Lower lobe of right lung (tissue), 2 donors: ENCODE results near the gene RHOBTB3. TPM values are rescaled to one million over a fixed set of nuclear protein-coding genes. Genes with fewer than 3 reads are reported as not detected.
A peak's percentile ranks its signal among the peaks of the same experiment; 100 is the strongest.
"Not testable (repeated sequence)": the region's sequence is repeated elsewhere in the genome, so short reads cannot be mapped to it uniquely, and the experiment has no call there.

Experiments
- ATAC-seq, 2 donors: fragments of 200-7000 bp; cut with Tn5 transposase; one replicate each; pipeline ENCODE4 v1.9.1; 2020 to 2022; ENCODE audit warnings: mild to moderate bottlenecking in 2 of 2, moderate library complexity in 2 of 2
- DNase-seq: peaks from one replicate; pipeline ENCODE4 v3.0.0-alpha.2; 2020
- H3K27ac ChIP-seq: fragments of 200-600 bp; one replicate; pipeline ENCODE4 v1.8.0; 2022
- H3K27me3 ChIP-seq: fragments of 200-600 bp; one replicate; pipeline ENCODE4 v1.8.0; 2022; ENCODE audit warnings: low read depth
- H3K36me3 ChIP-seq: fragments of 200-600 bp; one replicate; pipeline ENCODE4 v1.8.0; 2022; ENCODE audit warnings: mild to moderate bottlenecking
- H3K4me1 ChIP-seq: fragments of 200-600 bp; one replicate; pipeline ENCODE4 v1.8.0; 2022
- H3K4me3 ChIP-seq: fragments of 200-600 bp; one replicate; pipeline ENCODE4 v1.8.0; 2022; ENCODE audit warnings: mild to moderate bottlenecking
- H3K9me3 ChIP-seq: fragments of 200-600 bp; one replicate; pipeline ENCODE4 v1.8.0; 2022
- CTCF ChIP-seq: fragments of 200-600 bp; IDR thresholded peaks from one replicate; pipeline ENCODE4 v1.8.0; 2022; ENCODE audit warnings: antibody characterized with exemption, mild to moderate bottlenecking
- intact Hi-C: fragments of 100-400 bp; cut with DNase I; formaldehyde crosslinking; loops from one replicate; pipeline ENCODE4 v1.11.0; 2022
- total RNA-seq: library from RNA; stranded (reverse); fragmentation: NEBNext Ultra II Directional; extraction: Animal tissue kit (Norgen Biotek cat#: 25700); gene quantifications from one replicate; pipeline ENCODE4 v1.2.1, GENCODE V29; 2021
- donor health status: DM: no; HTN: yes; CAD: no; lungs with severe emphysema.

RHOBTB3 gene
- total RNA-seq, 1 donor from 2014 or later: 51.7 TPM

GRCh38 chr5:95712347-95712958 is 18.7 kb upstream of the RHOBTB3 start:
- peak; percentile 72 to 93 for ATAC-seq

GRCh38 chr5:95713246-95713645 is 17.9 kb upstream of the RHOBTB3 start:
- H3K9me3 ChIP-seq, H3K4me1 ChIP-seq, H3K27me3 ChIP-seq, H3K27ac ChIP-seq, H3K36me3 ChIP-seq, ATAC-seq, H3K4me3 ChIP-seq, DNase-seq, intact Hi-C loops: not testable (repeated sequence)

More at GRCh38 chr5:95712347-95712958, 18.7 kb upstream of the RHOBTB3 start:
- no peak overlapping the region for H3K4me3 ChIP-seq
- H3K36me3 ChIP-seq: no peaks in the 10 kb centered on the region
- no peaks in the 10 kb centered on the region for H3K4me1 ChIP-seq
- TF ChIP-seq CTCF: no peak
- no peak for DNase-seq
- no peaks in the 10 kb centered on the region for H3K27me3 ChIP-seq
- intact Hi-C loops: no loop called here
- H3K9me3 ChIP-seq: no peaks in the 10 kb centered on the region
- no peak overlapping the region for H3K27ac ChIP-seq

GRCh38 chr5:95713960-95714710 is 17.0 kb upstream of the RHOBTB3 start:
- no peaks in the 10 kb centered on the region for H3K4me1 ChIP-seq
- H3K4me3 ChIP-seq: no peak overlapping the region
- H3K27me3 ChIP-seq: no peaks in the 10 kb centered on the region
- no peak for DNase-seq
- no peak overlapping the region for H3K27ac ChIP-seq
- no peaks in the 10 kb centered on the region for H3K9me3 ChIP-seq
- TF ChIP-seq CTCF: no peak
- no peaks in the 10 kb centered on the region for H3K36me3 ChIP-seq
- intact Hi-C loops: no loop called here
- ATAC-seq: no peak

GRCh38 chr5:95715799-95716461 is 15.2 kb upstream of the RHOBTB3 start:
- H3K27me3 ChIP-seq: no peaks in the 10 kb centered on the region
- H3K36me3 ChIP-seq: no peaks in the 10 kb centered on the region
- H3K4me3 ChIP-seq: no peak overlapping the region
- ATAC-seq (no peak), DNase-seq (no peak)
- no peak for TF ChIP-seq CTCF
- no peaks in the 10 kb centered on the region for H3K9me3 ChIP-seq
- H3K27ac ChIP-seq: no peak overlapping the region
- H3K4me1 ChIP-seq: no peaks in the 10 kb centered on the region
- intact Hi-C loops: no loop called here

GRCh38 chr5:95717439-95717838 is 13.7 kb upstream of the RHOBTB3 start:
- H3K4me3 ChIP-seq: no peak overlapping the region
- no peak overlapping the region for H3K27ac ChIP-seq
- no peaks in the 10 kb centered on the region for H3K36me3 ChIP-seq
- ATAC-seq (no peak), DNase-seq (no peak)
- H3K4me1 ChIP-seq: no peaks in the 10 kb centered on the region
- H3K27me3 ChIP-seq: no peaks in the 10 kb centered on the region
- TF ChIP-seq CTCF: no peak
- intact Hi-C loops: no loop called here
- H3K9me3 ChIP-seq: no peaks in the 10 kb centered on the region

GRCh38 chr5:95718203-95718602 is 12.9 kb upstream of the RHOBTB3 start:
- Histone ChIP-seq H3K9me3 (no peaks in the 10 kb centered on the region), H3K27me3 (no peaks in the 10 kb centered on the region), H3K4me3 (no peak overlapping the region), H3K36me3 (no peaks in the 10 kb centered on the region), H3K27ac (no peak overlapping the region), H3K4me1 (no peaks in the 10 kb centered on the region)
- intact Hi-C loops: no loop called here
- DNase-seq: no peak
- TF ChIP-seq CTCF: no peak
- peak in 1 of 2 donors; percentile 48 for ATAC-seq
